Activated CD4-positive, alpha-beta T cell treated with anti-CD3 and anti-CD28 coated beads for 1 hour (primary cell): ENCODE measurements around the gene FGF16.
"Not testable (repeated sequence)": the region's sequence is repeated elsewhere in the genome, so short reads cannot be mapped to it uniquely, and the experiment has no call there.

Experiments used
- DNase-seq: peaks from one replicate; pipeline ENCODE4 v3.0.0-alpha.2; 2020

FGF16 gene

GRCh38 chrX:77446908-77447652 lies at the start of gene FGF16:
Gene FGF16 (plus strand): TSS chrX:77447389. CDS start chrX:77447675, 286 bp downstream.
- no peak for DNase-seq

GRCh38 chrX:77398330-77398954 lies 48.7 kb upstream of the FGF16 start:
- DNase-seq = no peak

- DNase-seq = no peak
Observed at GRCh38 chrX:77404419-77404818, 42.8 kb upstream of the FGF16 start.

DNA sequence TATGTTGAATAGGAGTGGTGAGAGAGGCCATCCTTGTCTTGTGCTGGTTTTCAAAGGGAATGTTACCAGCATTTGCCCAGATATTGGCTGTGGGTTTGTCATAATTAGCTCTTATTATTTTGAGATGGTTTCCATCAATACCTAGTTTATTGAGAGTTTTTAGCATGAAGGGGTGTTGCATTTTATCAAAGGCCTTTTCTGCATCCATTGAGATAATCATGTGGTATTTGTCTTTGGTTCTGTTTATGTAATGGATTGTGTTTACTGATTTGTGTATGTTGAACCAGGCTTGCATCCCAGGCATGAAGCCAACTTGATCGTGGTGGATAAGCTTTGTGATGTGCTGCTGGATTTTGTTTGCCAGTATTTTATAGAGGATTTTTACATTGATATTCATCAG lies 39.4 kb upstream of the FGF16 start:
- not testable (repeated sequence) for DNase-seq

- DNase-seq = no peak
Observed at GRCh38 chrX:77412631-77413030, 34.6 kb upstream of the FGF16 start.

- no peak for DNase-seq
Observed at GRCh38 chrX:77415161-77415560, 32.0 kb upstream of the FGF16 start.

DNA sequence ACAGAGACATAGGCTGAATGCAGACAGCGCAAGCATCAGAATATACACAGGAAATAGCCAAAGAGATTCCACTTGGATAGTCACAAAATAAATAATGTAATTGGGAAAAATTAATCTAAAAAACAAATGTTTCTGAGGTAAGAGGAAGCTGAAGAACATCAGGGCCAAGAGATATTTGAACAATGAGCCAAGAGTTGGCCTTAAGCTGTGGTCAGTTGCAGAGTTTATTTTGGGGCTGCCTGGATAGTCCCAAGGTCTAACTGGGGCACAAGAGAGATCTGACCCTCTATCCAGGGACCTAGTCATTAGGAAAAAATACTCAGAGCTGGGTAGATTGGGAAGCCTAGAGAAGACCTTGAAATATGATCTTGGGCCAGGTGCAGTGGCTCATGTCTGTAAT lies 31.3 kb upstream of the FGF16 start:
- no peak for DNase-seq

DNA sequence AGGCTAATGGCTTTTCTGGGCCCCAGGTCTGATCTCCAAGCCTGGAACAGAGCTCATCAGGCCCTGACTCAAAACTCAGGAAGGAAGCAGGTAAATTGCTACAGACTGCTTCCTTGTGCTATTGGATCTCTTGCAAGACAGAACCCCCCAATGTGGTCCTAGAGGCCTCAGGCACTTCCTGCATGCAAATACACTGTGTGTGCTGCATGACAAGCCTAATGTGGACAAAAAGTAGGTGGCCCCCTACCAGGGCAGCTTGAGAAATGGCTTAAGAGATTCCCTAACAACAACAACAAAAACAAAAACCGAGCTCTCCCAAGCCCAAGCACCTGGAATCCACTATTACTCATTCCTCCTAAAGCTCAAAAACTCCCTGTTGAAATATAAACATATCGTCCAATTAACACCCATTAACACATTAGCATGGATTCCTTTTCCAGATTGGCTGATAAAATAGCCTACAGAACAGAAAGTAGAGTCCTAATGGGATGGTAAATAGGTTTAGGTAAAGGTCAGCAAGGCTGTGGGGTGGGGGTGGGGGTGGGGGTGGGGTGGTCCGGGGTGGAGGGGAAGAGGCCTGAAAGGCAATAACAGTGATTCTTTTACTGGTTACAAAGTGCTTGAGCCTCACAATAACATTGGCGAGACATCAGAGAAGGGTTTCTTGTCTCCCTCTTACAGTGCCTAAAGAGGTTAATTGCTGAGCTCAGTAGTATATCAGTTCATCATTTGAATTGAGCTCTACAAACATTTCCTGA lies 24.1 kb upstream of the FGF16 start:
- no peak for DNase-seq

- no peak for DNase-seq
Observed at GRCh38 chrX:77426811-77427210, 20.4 kb upstream of the FGF16 start.

DNA sequence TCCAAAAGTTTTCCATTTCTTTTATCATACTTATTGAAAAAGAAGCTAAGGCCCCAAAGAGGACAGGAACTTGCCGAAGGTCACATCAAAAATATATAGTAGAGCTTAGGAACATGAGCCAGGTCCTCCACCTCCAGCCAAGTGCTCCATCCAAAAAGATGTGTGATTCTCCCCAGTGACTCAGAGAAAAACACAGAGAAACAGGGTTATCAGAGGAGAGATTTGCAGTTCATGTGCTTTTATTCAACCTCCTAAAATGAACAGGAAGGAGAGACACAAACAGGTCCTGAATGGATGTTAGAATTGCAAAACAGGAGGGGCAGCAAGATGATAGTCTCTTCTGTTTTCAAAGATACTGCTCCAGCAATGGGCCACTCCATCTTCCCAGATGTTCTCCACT lies 19.6 kb upstream of the FGF16 start:
- DNase-seq = no peak

GRCh38 chrX:77428551-77428950 lies 18.6 kb upstream of the FGF16 start:
- no peak for DNase-seq

DNA sequence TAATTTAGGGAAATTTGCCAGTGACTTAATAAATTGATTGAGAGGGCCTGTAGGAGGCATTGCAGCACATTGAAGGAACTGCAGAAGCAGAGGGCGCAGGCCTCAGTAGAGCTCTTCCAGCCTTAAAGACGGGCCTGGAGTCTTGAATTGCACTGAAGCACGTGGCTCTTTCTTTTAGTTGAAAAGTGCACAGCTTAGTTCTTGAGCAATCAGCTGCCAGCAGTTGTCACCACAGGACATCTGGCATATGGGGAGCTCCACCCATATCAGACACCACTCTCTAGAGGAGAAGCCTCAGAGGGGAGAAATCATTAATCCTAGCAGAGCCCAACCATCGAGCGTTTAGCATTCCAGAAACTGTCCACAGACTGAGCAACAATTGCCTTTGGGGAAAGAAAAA lies 16.0 kb upstream of the FGF16 start:
- DNase-seq = no peak

GRCh38 chrX:77433001-77433400 lies 14.2 kb upstream of the FGF16 start:
- DNase-seq = no peak

DNA sequence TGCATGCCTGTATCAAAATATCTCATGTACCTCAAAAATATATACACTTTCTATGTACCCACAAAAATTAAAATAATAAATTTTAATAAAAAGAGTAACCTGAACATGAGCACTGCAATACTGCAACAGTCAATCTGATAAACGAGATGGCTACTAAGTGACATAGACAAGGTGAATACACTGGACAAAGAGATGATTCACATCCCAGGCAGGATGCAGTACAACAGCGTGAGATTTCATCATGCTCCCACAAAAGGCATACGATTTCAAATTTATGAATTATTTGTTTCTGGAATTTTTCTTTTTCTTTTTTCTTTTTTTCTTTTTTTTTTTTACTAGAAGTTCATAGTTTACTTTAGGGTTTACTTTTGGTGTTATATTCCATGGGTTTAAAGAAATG lies 12.2 kb upstream of the FGF16 start:
- no peak for DNase-seq

GRCh38 chrX:77436271-77436670 lies 10.9 kb upstream of the FGF16 start:
- DNase-seq = no peak

- DNase-seq = no peak
Observed at GRCh38 chrX:77436682-77437081, 10.5 kb upstream of the FGF16 start.

GRCh38 chrX:77440330-77440729 lies 6.9 kb upstream of the FGF16 start:
- no peak for DNase-seq

DNA sequence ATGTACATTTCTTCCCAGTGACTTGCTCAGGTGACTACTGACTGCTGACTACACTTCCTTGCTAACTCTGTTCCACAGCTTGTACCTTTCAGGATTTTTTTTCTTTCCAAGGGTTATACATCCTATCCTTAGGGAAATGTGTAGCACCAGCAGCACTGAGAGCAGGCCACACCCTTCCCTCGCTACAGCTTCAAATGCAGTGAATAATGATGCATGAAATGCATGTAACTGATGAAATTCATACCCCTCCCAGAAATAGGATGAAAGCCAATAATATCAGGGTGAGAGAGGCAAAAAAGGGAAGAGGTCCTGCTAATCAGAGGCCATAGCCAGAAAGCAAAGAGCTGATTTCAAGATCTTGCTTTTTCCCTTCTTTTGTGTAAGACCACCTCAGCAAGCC lies 6.2 kb upstream of the FGF16 start:
- DNase-seq = no peak

DNA sequence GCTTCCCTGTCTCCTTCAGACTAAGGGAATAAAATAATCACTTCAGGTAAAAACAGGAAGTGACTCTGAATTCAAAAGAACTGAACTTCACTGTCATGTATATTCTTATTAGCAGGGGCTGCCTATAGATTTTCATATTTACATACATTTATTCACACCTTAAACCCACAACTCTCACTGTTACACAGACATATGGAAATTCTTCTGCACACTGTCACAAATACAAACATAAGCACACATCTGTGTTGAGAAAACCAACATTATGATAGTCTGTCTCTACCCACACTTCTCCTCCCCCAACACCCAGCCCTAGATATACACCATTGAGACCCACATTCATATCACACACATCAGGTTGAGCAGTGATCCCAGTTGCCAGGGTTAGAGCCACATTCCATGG lies 5.7 kb upstream of the FGF16 start:
- no peak for DNase-seq

DNA sequence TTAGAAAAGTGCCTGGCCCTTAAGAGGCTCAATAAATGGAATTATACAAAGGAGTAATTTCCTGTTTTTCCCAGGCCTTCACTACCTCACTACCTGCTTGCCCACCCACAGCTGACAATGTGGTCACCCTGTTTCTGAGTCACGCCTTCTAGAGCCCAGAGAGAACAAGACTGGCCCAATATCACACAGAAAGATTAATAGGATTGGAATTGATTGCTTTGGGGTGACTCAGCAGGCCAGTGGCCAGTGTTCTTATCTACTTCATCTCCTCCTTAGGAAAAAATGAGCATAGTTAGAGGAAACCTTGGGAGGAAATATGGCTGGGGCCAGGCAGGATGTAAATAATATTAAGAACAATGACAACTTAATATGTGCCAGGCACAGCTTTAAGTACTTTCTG lies 4.5 kb upstream of the FGF16 start:
- DNase-seq = no peak

GRCh38 chrX:77444075-77444474 lies 3.1 kb upstream of the FGF16 start:
- DNase-seq = no peak

DNA sequence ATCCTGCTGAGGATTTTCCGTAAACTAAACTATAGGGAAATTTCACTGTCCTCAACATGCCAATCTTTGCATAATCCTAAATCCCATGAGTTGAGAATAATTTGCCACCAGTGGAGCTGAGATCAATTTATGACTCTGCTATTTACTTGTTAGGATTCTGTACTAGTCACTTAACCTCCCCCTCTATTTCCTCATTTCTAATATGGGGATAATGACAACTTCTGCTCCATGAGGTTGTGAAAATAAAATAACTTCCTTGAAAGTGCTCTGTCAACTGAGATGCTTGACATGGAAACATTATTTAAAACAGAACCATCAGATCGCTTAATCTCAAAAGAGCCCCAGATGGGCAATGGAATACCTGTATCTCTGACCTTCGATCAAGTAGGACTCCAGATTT lies 2.6 kb upstream of the FGF16 start:
- no peak for DNase-seq

- no peak for DNase-seq
Observed at GRCh38 chrX:77446029-77446585, 1.1 kb upstream of the FGF16 start.
